Esophagus muscularis mucosa (tissue), 4 donors: ENCODE measurements around the gene RXFP1. TPM values are rescaled to one million over a fixed set of nuclear protein-coding genes. Genes with fewer than 3 reads are reported as not detected.

Source experiments
- DNase-seq: peaks from one replicate; pipeline ENCODE4 v3.0.0-alpha.2; 2017; ENCODE audit errors: extremely low spot score
- H3K27ac ChIP-seq, 4 donors: fragments of 200-600 bp; sonication (generic); replicated peaks in 1 of 4; 1 replicate in 3 of 4; 2 replicates in 1 of 4; pipeline ENCODE4 v1.5.1; 2016 to 2019; ENCODE audit warnings: mild to moderate bottlenecking in 1 of 4
- H3K27me3 ChIP-seq, 4 donors: fragments of 200-600 bp; sonication (generic); one replicate each; pipeline versions ENCODE4 v1.5.1 to v1.6.0; 2016 to 2019
- H3K36me3 ChIP-seq, 4 donors: fragments of 200-600 bp; sonication (generic); one replicate each; pipeline ENCODE4 v1.5.1; 2016 to 2019
- H3K4me1 ChIP-seq, 4 donors: fragments of 200-600 bp; sonication (generic); one replicate each; pipeline ENCODE4 v1.5.1; 2016 to 2019
- H3K4me3 ChIP-seq, 4 donors: fragments of 200-600 bp; sonication (generic); 1 replicate in 2 of 4; 2 replicates in 2 of 4; pipeline ENCODE4 v1.5.1; 2016 to 2019; ENCODE audit warnings: mild to moderate bottlenecking in 4 of 4, moderate library complexity in 1 of 4
- H3K9me3 ChIP-seq, 4 donors: fragments of 200-600 bp; sonication (generic); 1 replicate in 3 of 4; 2 replicates in 1 of 4; pipeline ENCODE4 v1.5.1; 2016 to 2019
- CTCF ChIP-seq, 3 experiments: fragments of 200-600 bp in 2 of 3; fragments of 450-650 bp in 1 of 3; sonication (generic) in 2 of 3; IDR thresholded peaks; one replicate each; pipeline ENCODE4 v1.5.1; 2017 to 2019; ENCODE audit warnings: antibody characterized with exemption in 3 of 3, mild to moderate bottlenecking in 2 of 3, moderate library complexity in 1 of 3
- EP300 ChIP-seq: sonication (generic); formaldehyde crosslinking; IDR thresholded peaks from one replicate; pipeline ENCODE4 v1.6.1; 2017; ENCODE audit warnings: antibody characterized with exemption
- POLR2A ChIP-seq: fragments of 450-650 bp; IDR thresholded peaks from one replicate; pipeline ENCODE4 v1.6.1; 2017; ENCODE audit warnings: antibody characterized with exemption, moderate library complexity, mild to moderate bottlenecking, low read depth
- POLR2AphosphoS5 ChIP-seq, 2 donors: sonication (generic); formaldehyde crosslinking; IDR thresholded peaks; one replicate each; pipeline ENCODE4 v1.6.1; 2017; ENCODE audit warnings: antibody characterized with exemption in 2 of 2
- WGBS: methylation state at CpG from one replicate; pipeline ENCODE4 v1.1.5; 2018; 5-methylcytosine and 5-hydroxymethylcytosine counted together
- intact Hi-C: fragments of 100-400 bp; cut with DNase I; formaldehyde crosslinking; loops from one replicate; pipeline ENCODE4 v1.15.1; 2023
- total RNA-seq, 4 donors: library from RNA; depleted of rRNA; stranded (reverse); fragments of >200 nt; gene quantifications; one replicate each; pipeline versions ENCODE4 v1.1.0 to v1.2.1, GENCODE V29; 2016

RXFP1 gene
- total RNA-seq, 4 donors from 2014 or later = not detected

- H3K27me3 ChIP-seq = no peaks in the 10 kb centered on the region
- no peak overlapping the region for H3K27ac ChIP-seq
- no peak for DNase-seq
- no peaks in the 10 kb centered on the region for H3K4me1 ChIP-seq
- no peak for TF ChIP-seq POLR2AphosphoS5 (IDR thresholded peaks at IDR 0.05)
- no peak for TF ChIP-seq CTCF (IDR thresholded peaks at IDR 0.05)
- TF ChIP-seq EP300 = no peak
- TF ChIP-seq POLR2A = no peak
- 82% methylated on average over 7 of the region's 7 CpGs for WGBS
- H3K9me3 ChIP-seq = no peaks in the 10 kb centered on the region
- intact Hi-C loops = no loop called here
- no peaks in the 10 kb centered on the region for H3K36me3 ChIP-seq
- H3K4me3 ChIP-seq = no peak overlapping the region
Measured at GRCh38 chr4:158523990-158524535, 2.4 kb downstream of the RXFP1 start.

GRCh38 chr4:158527516-158527915 is 5.8 kb downstream of the RXFP1 start:
- no peak for TF ChIP-seq POLR2AphosphoS5 (IDR thresholded peaks at IDR 0.05)
- TF ChIP-seq EP300 = no peak
- TF ChIP-seq CTCF (IDR thresholded peaks at IDR 0.05) = no peak
- TF ChIP-seq POLR2A = no peak
- no peak overlapping the region for H3K27ac ChIP-seq
- no peaks in the 10 kb centered on the region for H3K9me3 ChIP-seq
- intact Hi-C loops = no loop called here
- no peaks in the 10 kb centered on the region for H3K36me3 ChIP-seq
- H3K27me3 ChIP-seq = no peaks in the 10 kb centered on the region
- 100% methylated on average over 1 of the region's 1 CpG for WGBS
- no peak overlapping the region for H3K4me3 ChIP-seq
- DNase-seq = no peak
- H3K4me1 ChIP-seq = no peaks in the 10 kb centered on the region

- Histone ChIP-seq H3K27ac (no peak overlapping the region), H3K27me3 (no peaks in the 10 kb centered on the region), H3K36me3 (no peaks in the 10 kb centered on the region), H3K9me3 (no peaks in the 10 kb centered on the region), H3K4me3 (no peak overlapping the region), H3K4me1 (no peaks in the 10 kb centered on the region)
- intact Hi-C loops = no loop called here
- 65% methylated on average over 1 of the region's 1 CpG for WGBS
- TF ChIP-seq CTCF (IDR thresholded peaks at IDR 0.05) (no peak), POLR2A (no peak), POLR2AphosphoS5 (IDR thresholded peaks at IDR 0.05) (no peak), EP300 (no peak)
- DNase-seq = no peak
Measured at GRCh38 chr4:158529505-158529904, 7.8 kb downstream of the RXFP1 start.

- Histone ChIP-seq H3K36me3 (no peaks in the 10 kb centered on the region), H3K4me1 (no peaks in the 10 kb centered on the region), H3K4me3 (no peak overlapping the region), H3K27ac (no peak overlapping the region), H3K27me3 (no peaks in the 10 kb centered on the region), H3K9me3 (no peaks in the 10 kb centered on the region)
- 38% methylated on average over 2 of the region's 2 CpGs for WGBS
- intact Hi-C loops = no loop called here
- no peak for DNase-seq
- TF ChIP-seq POLR2AphosphoS5 (IDR thresholded peaks at IDR 0.05) = no peak
- TF ChIP-seq CTCF (IDR thresholded peaks at IDR 0.05) = no peak
- TF ChIP-seq POLR2A = no peak
Measured at GRCh38 chr4:158530381-158530780, 8.7 kb downstream of the RXFP1 start.

- H3K36me3 ChIP-seq = no peaks in the 10 kb centered on the region
- intact Hi-C loops = no loop called here
- DNase-seq = no peak
- TF ChIP-seq CTCF (IDR thresholded peaks at IDR 0.05) (no peak), EP300 (no peak), POLR2A (no peak)
- H3K27ac ChIP-seq = no peak overlapping the region
- no peaks in the 10 kb centered on the region for H3K9me3 ChIP-seq
- no peaks in the 10 kb centered on the region for H3K4me1 ChIP-seq
- WGBS = 79% methylated on average over 6 of the region's 6 CpGs
- H3K27me3 ChIP-seq = no peaks in the 10 kb centered on the region
- H3K4me3 ChIP-seq = no peak overlapping the region
Measured at GRCh38 chr4:158530898-158531297, 9.2 kb downstream of the RXFP1 start.
